Esophagus squamous epithelium (tissue), 4 donors: Measurements from ENCODE around the gene ITGB3.

Experiments
- CTCF ChIP-seq, 6 experiments: fragments of 450-650 bp in 4 of 6; fragments of 200-600 bp in 2 of 6; sonication (generic) in 2 of 6; IDR thresholded peaks; one replicate each; pipeline ENCODE4 v1.5.1; 2016 to 2019; ENCODE audit warnings: antibody characterized with exemption in 6 of 6, mild to moderate bottlenecking in 4 of 6, moderate library complexity in 4 of 6
- POLR2A ChIP-seq, 4 donors: fragments of 450-650 bp; IDR thresholded peaks; one replicate each; pipeline ENCODE4 v1.6.1; 2017; ENCODE audit warnings: antibody characterized with exemption in 4 of 4, mild to moderate bottlenecking in 4 of 4, moderate library complexity in 3 of 4

DNA sequence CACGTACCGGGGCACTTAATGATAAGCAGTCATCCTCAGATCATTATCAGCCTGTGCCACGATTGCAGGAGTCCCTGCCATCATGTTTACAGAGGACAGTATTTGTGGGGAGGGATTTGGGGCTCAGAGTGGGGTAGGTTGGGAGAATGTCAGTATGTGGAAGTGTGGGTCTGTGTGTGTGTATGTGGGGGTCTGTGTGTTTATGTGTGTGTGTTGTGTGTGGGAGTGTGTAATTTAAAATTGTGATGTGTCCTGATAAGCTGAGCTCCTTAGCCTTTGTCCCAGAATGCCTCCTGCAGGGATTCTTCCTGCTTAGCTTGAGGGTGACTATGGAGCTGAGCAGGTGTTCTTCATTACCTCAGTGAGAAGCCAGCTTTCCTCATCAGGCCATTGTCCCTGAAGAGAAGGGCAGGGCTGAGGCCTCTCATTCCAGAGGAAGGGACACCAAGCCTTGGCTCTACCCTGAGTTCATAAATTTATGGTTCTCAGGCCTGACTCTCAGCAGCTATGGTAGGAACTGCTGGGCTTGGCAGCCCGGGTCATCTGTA, 56.6 kb downstream of the ITGB3 start:
- TF ChIP-seq CTCF (IDR thresholded peaks at IDR 0.05): no peak
- no peak for TF ChIP-seq POLR2A (IDR thresholded peaks at IDR 0.05)
